WERI-Rb-1 (cell line): Measurements from ENCODE around the gene ITGB2.

ENCODE experiments used
- DNase-seq: peaks from one replicate; pipeline ENCODE4 v3.0.0-alpha.2; 2020
- H3K27ac ChIP-seq: fragments of 250-450 bp; sonication (Bioruptor Pico); 2 replicates; pipeline ENCODE4 v1.5.1; 2020; ENCODE audit warnings: mild to moderate bottlenecking, moderate library complexity
- H3K27me3 ChIP-seq: fragments of 250-450 bp; sonication (Bioruptor Pico); 2 replicates; pipeline ENCODE4 v1.5.1; 2021; ENCODE audit warnings: mild to moderate bottlenecking, low read depth, moderate library complexity; ENCODE audit not compliant: insufficient read depth, severe bottlenecking
- H3K36me3 ChIP-seq: fragments of 250-450 bp; sonication (Bioruptor Pico); 2 replicates; pipeline ENCODE4 v1.5.1; 2020; ENCODE audit warnings: mild to moderate bottlenecking, moderate library complexity
- H3K4me3 ChIP-seq: 2 replicates; pipeline ENCODE4 v1.5.1; 2011; ENCODE audit warnings: low read depth, mild to moderate bottlenecking, control low read depth, low read length
- H3K9me3 ChIP-seq: fragments of 250-450 bp; sonication (Bioruptor Pico); 2 replicates; pipeline ENCODE4 v1.5.1; 2021; ENCODE audit warnings: mild to moderate bottlenecking, moderate library complexity; ENCODE audit not compliant: severe bottlenecking
- TF ChIP-seq, protein P1 (sequence below): IDR thresholded peaks from 2 replicates; pipeline ENCODE4 v1.5.1; 2011; ENCODE audit warnings: low read depth, mild to moderate bottlenecking, control low read depth, inconsistent platforms, low read length

The ITGB2 gene

DNA sequence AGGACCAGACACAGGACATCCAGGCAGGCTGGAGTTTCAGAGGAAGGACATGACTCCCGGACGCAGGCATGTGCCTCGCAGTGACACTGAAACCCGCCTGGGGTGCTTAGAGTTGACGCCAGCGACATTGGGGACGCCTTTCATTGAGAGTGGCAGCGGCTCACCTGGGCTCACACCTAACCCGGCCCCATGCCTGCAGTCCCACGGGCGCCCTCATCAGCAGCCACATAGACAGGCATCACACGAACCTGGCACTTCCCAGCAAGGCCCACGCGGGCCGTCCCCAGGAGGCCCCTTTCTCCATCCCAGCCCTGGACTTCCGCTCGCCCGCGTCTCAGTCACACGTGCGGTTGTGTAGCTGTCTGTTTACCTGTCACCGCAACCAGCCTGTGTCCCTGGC lies 17.0 kb downstream of the ITGB2 start:
- Histone ChIP-seq H3K27ac (no peak overlapping the region), H3K9me3 (no peaks in the 10 kb centered on the region), H3K27me3 (no peaks in the 10 kb centered on the region), H3K36me3 (no peaks in the 10 kb centered on the region), H3K4me3 (no peak overlapping the region)
- DNase-seq: no peak
- TF ChIP-seq, protein P1, sequence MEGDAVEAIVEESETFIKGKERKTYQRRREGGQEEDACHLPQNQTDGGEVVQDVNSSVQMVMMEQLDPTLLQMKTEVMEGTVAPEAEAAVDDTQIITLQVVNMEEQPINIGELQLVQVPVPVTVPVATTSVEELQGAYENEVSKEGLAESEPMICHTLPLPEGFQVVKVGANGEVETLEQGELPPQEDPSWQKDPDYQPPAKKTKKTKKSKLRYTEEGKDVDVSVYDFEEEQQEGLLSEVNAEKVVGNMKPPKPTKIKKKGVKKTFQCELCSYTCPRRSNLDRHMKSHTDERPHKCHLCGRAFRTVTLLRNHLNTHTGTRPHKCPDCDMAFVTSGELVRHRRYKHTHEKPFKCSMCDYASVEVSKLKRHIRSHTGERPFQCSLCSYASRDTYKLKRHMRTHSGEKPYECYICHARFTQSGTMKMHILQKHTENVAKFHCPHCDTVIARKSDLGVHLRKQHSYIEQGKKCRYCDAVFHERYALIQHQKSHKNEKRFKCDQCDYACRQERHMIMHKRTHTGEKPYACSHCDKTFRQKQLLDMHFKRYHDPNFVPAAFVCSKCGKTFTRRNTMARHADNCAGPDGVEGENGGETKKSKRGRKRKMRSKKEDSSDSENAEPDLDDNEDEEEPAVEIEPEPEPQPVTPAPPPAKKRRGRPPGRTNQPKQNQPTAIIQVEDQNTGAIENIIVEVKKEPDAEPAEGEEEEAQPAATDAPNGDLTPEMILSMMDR: no peak

DNA sequence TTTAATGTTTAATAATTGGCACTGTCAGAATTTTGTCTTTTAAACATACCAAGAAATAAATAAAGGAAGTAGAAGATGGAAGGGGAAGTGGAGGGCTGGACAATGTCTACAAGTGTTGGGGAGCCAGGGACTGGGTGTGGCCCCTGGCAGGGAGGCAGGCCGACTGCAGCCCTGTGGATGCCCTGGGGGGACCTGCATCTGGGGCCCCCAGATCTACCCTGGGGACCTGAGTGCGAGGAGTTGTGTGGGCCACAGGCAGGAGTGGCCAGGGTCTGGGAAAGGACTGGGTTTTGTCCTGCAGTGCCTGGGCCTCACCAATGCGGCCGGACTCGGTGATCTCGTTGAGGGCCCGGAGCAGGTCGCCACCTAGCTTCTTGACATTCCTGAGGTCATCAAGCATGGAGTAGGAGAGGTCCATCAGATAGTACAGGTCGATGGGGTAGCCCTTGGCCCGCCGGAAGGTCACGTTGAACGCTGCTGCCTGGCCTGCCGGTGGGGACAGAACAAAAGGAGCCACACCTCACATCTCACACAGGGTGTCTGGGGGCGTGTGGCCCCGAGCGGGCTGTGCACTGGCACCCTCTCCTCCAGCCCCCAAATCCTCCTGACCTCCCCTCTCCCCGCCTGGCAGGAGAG lies 17.5 kb downstream of the ITGB2 start:
- Histone ChIP-seq H3K9me3 (no peaks in the 10 kb centered on the region), H3K27ac (no peak overlapping the region), H3K36me3 (no peaks in the 10 kb centered on the region), H3K27me3 (no peaks in the 10 kb centered on the region), H3K4me3 (no peak overlapping the region)
- TF ChIP-seq, protein P1: no peak
- no peak for DNase-seq

DNA sequence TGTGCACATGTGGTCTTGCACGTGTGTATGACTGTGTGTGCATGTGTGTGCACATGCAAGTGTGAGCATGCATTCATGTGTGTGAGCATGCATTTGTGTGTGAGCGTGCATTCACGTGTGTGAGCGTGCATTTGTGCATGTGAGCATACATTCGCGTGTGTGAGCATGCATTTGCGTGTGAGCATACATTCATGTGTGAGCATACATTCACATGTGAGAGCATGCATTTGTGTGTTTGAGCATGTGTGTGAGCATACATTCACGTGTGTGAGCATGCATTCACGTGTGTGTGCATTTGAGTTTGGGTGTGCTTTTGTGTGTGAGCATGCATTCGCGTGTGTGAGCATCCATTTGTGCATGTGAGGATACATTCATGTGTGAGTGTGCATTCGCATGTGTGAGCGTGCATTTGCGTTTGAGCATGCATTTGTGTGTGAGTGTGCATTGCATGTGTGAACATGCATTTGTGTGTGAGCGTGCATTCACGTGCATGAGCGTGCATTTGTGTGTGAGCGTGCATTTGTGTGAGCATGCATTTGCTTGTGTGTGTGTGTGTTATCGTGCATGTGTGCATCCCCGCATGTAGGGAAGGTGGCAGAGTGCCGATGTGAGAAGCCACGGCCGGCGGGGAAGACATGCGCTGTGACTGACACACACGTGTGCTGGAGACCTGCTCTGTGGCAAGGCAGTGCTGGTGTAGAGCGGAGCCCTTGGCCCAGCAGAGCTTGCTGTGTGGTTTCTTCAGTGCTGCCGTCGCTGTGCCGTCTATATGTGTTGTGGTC lies 18.2 kb downstream of the ITGB2 start:
- H3K27me3 ChIP-seq: no peaks in the 10 kb centered on the region
- no peak for DNase-seq
- no peak overlapping the region for H3K4me3 ChIP-seq
- H3K36me3 ChIP-seq: no peaks in the 10 kb centered on the region
- H3K27ac ChIP-seq: no peak overlapping the region
- H3K9me3 ChIP-seq: no peaks in the 10 kb centered on the region
- TF ChIP-seq, protein P1: no peak

DNA sequence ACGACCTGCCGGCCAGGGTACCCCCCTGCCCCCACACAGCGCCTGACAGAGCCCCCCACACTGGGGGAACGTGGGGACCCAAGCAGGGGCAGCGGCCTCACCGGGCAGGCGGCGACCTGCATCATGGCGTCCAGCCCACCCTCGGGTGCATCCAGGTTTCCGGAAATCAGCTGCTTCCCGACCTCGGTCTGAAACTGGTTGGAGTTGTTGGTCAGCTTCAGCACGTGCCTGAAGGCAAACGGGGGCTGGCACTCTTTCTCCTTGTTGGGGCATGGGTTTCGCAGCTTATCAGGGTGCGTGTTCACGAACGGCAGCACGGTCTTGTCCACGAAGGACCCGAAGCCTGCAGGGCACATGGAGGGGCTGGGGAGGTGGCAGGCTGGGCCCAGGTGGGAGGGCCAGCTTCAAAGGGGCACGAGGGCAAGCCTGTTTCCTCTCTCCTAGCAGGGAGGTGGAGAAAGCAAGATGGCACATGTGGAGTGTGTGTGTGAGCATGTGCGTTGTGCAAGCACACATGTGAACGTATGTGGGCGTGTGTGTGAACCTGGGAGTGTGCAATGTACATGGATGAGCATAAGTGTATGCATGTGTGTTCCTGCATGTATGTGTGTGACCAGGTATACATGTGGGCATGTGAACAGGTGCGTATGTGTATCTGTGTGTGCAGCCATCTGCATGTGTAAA lies 19.2 kb downstream of the ITGB2 start:
- Histone ChIP-seq H3K9me3 (no peaks in the 10 kb centered on the region), H3K36me3 (no peaks in the 10 kb centered on the region), H3K27me3 (no peaks in the 10 kb centered on the region), H3K4me3 (no peak overlapping the region), H3K27ac (no peak overlapping the region)
- TF ChIP-seq, protein P1: no peak
- DNase-seq: no peak

DNA sequence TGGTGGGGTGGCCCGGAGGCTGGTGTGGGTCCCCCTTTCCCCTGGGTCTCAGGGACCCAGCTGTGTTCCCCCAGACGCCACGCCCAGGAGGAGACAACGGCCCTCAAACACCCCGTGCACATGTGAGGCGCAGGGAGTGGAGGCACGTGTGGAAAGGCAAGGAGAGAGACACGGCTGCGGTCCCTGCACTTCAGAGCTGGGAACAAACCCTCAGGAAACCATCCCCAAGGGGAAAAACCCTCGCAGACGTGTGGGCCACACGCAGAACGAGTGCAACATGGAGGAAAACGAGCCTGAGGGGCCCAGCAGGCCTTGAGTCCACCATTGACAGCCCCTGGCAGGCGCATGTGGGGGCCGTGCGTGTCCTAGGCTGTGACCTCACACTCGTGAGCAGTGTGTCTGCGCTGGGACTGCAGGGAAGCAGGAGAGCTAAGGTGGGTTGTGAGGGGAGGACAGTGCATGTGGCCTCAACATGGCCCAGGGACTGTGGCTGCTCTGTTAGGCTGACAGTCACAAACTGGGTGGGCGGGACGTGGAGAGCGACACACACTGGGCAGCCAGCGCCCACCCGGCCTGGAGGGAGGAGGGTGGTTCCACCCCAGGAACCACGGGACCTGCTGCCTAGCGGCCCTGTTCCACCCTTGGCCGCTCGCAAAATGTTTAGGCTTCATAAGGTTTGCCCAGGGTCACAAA lies 20.0 kb downstream of the ITGB2 start:
- no peak overlapping the region for H3K27ac ChIP-seq
- H3K27me3 ChIP-seq: no peaks in the 10 kb centered on the region

More for the DNA sequence above, 20.0 kb downstream of the ITGB2 start:
- TF ChIP-seq, protein P1: no peak
- Histone ChIP-seq H3K36me3 (no peaks in the 10 kb centered on the region), H3K4me3 (no peak overlapping the region), H3K9me3 (no peaks in the 10 kb centered on the region)
- DNase-seq: no peak
